OCI-LY1 (cell line): ENCODE data around the gene DPT.

Experiments used
- H2AFZ ChIP-seq: fragments of 200-600 bp; sonication (generic), shearing (Covaris generic); 2 replicates; pipeline ENCODE4 v1.6.0; 2014; ENCODE audit warnings: antibody characterized with exemption, mild to moderate bottlenecking, low read length
- H3F3A ChIP-seq: fragments of 200-600 bp; sonication (generic), shearing (Covaris generic); 2 replicates; pipeline ENCODE4 v1.6.0; 2014; ENCODE audit warnings: mild to moderate bottlenecking, antibody characterized with exemption, low read length, moderate library complexity; ENCODE audit not compliant: insufficient read depth
- H3K27ac ChIP-seq: fragments of 200-600 bp; sonication (generic); 2 replicates; pipeline ENCODE4 v1.5.1; 2014; ENCODE audit warnings: low read length, mixed run types, mild to moderate bottlenecking, low read depth; ENCODE audit not compliant: poor library complexity, severe bottlenecking
- H3K27me3 ChIP-seq: fragments of 200-600 bp; sonication (generic); 2 replicates; pipeline ENCODE4 v1.6.0; 2014; ENCODE audit warnings: antibody characterized with exemption, mild to moderate bottlenecking, low read length, moderate library complexity; ENCODE audit not compliant: insufficient read depth
- H3K36me3 ChIP-seq: fragments of 200-600 bp; sonication (generic); 2 replicates; pipeline ENCODE4 v1.6.1; 2014; ENCODE audit warnings: mild to moderate bottlenecking, antibody characterized with exemption, low read length, moderate library complexity, mixed read lengths; ENCODE audit not compliant: insufficient read depth
- H3K4me1 ChIP-seq: fragments of 200-600 bp; sonication (generic); 2 replicates; pipeline ENCODE4 v1.5.1; 2014; ENCODE audit warnings: mild to moderate bottlenecking, low read length, moderate library complexity; ENCODE audit not compliant: insufficient read depth, severe bottlenecking
- H3K4me2 ChIP-seq: fragments of 200-600 bp; sonication (generic), shearing (Covaris generic); 2 replicates; pipeline ENCODE4 v1.6.1; 2014; ENCODE audit warnings: low read length
- H3K4me3 ChIP-seq: fragments of 200-600 bp; sonication (generic); 2 replicates; pipeline ENCODE4 v1.5.1; 2014; ENCODE audit warnings: low read length, low read depth, mild to moderate bottlenecking, mixed read lengths; ENCODE audit not compliant: poor library complexity, severe bottlenecking
- H3K79me2 ChIP-seq: fragments of 200-600 bp; shearing (Covaris generic); 2 replicates; pipeline ENCODE4 v1.6.1; 2016; ENCODE audit warnings: mixed run types, low read length, mixed read lengths; ENCODE audit not compliant: insufficient read depth
- H3K9ac ChIP-seq: fragments of 200-600 bp; sonication (generic), shearing (Covaris generic); 2 replicates; pipeline ENCODE4 v1.6.1; 2014; ENCODE audit warnings: mild to moderate bottlenecking, low read length, mixed read lengths
- H3K9me2 ChIP-seq: fragments of 200-600 bp; sonication (generic), shearing (Covaris generic); 2 replicates; pipeline ENCODE4 v1.6.1; 2014; ENCODE audit warnings: low read depth, mild to moderate bottlenecking, low read length, mixed read lengths
- H3K9me3 ChIP-seq: fragments of 200-600 bp; shearing (Covaris generic); 2 replicates; pipeline ENCODE4 v1.6.1; 2014; ENCODE audit warnings: low read length, mixed read lengths
- H4K20me1 ChIP-seq: fragments of 200-600 bp; sonication (generic), shearing (Covaris generic); 2 replicates; pipeline ENCODE4 v1.6.0; 2016; ENCODE audit warnings: mild to moderate bottlenecking, low read length; ENCODE audit not compliant: insufficient read depth
- EZH2 ChIP-seq: fragments of 200-600 bp; sonication (generic), shearing (Covaris generic); IDR thresholded peaks from 2 replicates; pipeline ENCODE4 v1.8.0; 2017; ENCODE audit warnings: borderline replicate concordance, mixed run types, mild to moderate bottlenecking, antibody characterized with exemption, low read length, moderate library complexity, mixed read lengths
- TF ChIP-seq, protein P1 (sequence below): fragments of 200-600 bp; sonication (generic), shearing (Covaris generic); IDR thresholded peaks from 2 replicates; pipeline ENCODE4 v1.5.1; 2017; ENCODE audit warnings: mild to moderate bottlenecking, antibody characterized with exemption, low read length, moderate library complexity, mixed read lengths

Gene DPT

DNA sequence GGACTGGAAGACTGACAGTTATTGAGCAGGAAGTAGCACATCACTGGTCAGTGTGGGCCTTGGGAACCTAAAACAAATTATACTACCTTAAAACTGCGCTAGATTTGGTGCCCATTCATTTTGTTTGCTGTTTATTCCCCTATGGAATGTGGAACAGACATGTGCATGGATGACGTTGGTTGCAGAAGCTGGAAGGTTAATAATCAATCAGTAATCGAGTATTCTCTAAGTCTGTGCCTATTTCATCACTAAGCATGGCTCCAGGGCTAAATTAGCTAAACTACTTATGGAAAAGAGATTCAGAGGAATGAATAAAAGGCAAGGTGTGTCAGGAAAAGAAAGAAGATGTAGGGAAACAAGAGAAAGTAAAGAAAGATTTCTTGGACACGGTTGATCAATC, 33.5 kb upstream of the DPT start:
- H3K4me2 ChIP-seq = no peak overlapping the region
- H3K36me3 ChIP-seq = no peaks in the 10 kb centered on the region
- no peaks in the 10 kb centered on the region for H3K9me3 ChIP-seq
- no peak overlapping the region for H3K9ac ChIP-seq
- H3K27ac ChIP-seq = no peak overlapping the region
- H3K27me3 ChIP-seq = no peaks in the 10 kb centered on the region
- H2AFZ ChIP-seq = no peak overlapping the region
- H3K4me1 ChIP-seq = no peaks in the 10 kb centered on the region
- no peaks in the 10 kb centered on the region for H4K20me1 ChIP-seq
- H3F3A ChIP-seq = no peaks in the 10 kb centered on the region
- H3K79me2 ChIP-seq = no peaks in the 10 kb centered on the region
- no peak for TF ChIP-seq EZH2
- TF ChIP-seq, protein P1, sequence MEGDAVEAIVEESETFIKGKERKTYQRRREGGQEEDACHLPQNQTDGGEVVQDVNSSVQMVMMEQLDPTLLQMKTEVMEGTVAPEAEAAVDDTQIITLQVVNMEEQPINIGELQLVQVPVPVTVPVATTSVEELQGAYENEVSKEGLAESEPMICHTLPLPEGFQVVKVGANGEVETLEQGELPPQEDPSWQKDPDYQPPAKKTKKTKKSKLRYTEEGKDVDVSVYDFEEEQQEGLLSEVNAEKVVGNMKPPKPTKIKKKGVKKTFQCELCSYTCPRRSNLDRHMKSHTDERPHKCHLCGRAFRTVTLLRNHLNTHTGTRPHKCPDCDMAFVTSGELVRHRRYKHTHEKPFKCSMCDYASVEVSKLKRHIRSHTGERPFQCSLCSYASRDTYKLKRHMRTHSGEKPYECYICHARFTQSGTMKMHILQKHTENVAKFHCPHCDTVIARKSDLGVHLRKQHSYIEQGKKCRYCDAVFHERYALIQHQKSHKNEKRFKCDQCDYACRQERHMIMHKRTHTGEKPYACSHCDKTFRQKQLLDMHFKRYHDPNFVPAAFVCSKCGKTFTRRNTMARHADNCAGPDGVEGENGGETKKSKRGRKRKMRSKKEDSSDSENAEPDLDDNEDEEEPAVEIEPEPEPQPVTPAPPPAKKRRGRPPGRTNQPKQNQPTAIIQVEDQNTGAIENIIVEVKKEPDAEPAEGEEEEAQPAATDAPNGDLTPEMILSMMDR = no peak
- no peak overlapping the region for H3K4me3 ChIP-seq
- no peaks in the 10 kb centered on the region for H3K9me2 ChIP-seq

DNA sequence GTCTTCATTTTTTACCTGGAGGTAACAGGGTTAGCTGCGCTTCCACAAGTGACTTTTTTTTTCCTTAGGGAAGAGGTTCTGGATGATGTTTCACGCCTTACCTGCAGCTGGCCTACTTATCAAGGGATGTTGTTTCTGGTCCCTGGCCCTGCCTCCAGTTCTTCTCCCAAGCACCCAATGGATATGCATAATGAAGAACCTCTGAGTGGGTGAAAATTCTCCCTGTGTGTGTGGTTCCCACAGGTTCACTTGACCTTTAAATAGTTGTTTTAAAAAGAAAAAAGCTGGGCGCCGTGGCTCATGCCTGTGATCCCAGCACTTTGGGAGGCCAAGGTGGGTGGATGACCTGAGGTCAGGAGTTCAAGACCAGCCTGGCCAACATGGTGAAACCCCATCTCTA, 31.8 kb upstream of the DPT start:
- Histone ChIP-seq H3F3A (no peaks in the 10 kb centered on the region), H4K20me1 (no peaks in the 10 kb centered on the region), H3K36me3 (no peaks in the 10 kb centered on the region), H3K9me2 (no peaks in the 10 kb centered on the region), H3K9ac (no peak overlapping the region), H3K4me2 (no peak overlapping the region), H3K9me3 (no peaks in the 10 kb centered on the region), H3K27me3 (no peaks in the 10 kb centered on the region), H3K4me3 (no peak overlapping the region), H3K27ac (no peak overlapping the region), H2AFZ (no peak overlapping the region), H3K4me1 (no peaks in the 10 kb centered on the region), H3K79me2 (no peaks in the 10 kb centered on the region)
- TF ChIP-seq, protein P1 = no peak
- no peak for TF ChIP-seq EZH2

DNA sequence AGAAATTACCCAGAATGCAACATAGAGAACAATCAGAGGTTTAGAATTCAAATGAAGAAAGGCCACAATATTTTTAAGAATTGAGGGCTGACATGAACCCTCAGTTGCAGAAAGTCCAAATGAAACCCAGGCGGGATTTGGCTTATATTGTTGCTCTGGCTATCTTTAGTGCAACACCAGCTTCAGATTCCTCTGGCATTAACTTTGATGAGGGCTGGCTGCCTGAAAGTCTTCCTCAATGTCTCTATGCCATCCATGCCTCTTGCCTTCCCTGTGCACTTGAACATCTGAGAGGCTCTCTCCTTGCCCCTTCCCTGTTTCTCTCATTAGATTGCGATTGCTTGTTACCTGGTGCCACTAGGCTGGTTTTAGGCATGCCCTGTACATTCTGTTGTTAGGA, 31.2 kb upstream of the DPT start:
- Histone ChIP-seq H3F3A (no peaks in the 10 kb centered on the region), H3K4me2 (no peak overlapping the region), H3K27ac (no peak overlapping the region), H2AFZ (no peak overlapping the region), H3K79me2 (no peaks in the 10 kb centered on the region), H3K9ac (no peak overlapping the region), H3K4me3 (no peak overlapping the region), H4K20me1 (no peaks in the 10 kb centered on the region), H3K4me1 (no peaks in the 10 kb centered on the region), H3K36me3 (no peaks in the 10 kb centered on the region), H3K9me2 (no peaks in the 10 kb centered on the region), H3K9me3 (no peaks in the 10 kb centered on the region), H3K27me3 (no peaks in the 10 kb centered on the region)
- TF ChIP-seq EZH2 = no peak
- TF ChIP-seq, protein P1 = no peak
